BLaER1 treated with 17β-estradiol and CSF1 and Interleukin-3, amounts not matched to agents 10 nM and 100 nM (cell line): ENCODE data around the gene USP12.

Source experiments
- H3K27ac ChIP-seq, 11 experiments: shearing (Covaris generic); formaldehyde crosslinking; 2 replicates each; pipeline ENCODE4 v1.8.1; 2022
- H3K27me3 ChIP-seq, 11 experiments: shearing (Covaris generic); formaldehyde crosslinking; 2 replicates each; pipeline ENCODE4 v1.8.1; 2022
- H3K36me3 ChIP-seq, 11 experiments: shearing (Covaris generic); formaldehyde crosslinking; 2 replicates each; pipeline ENCODE4 v1.8.1; 2022
- H3K4me1 ChIP-seq, 10 experiments: shearing (Covaris generic); formaldehyde crosslinking; 2 replicates each; pipeline ENCODE4 v1.8.1; 2022
- H3K4me2 ChIP-seq, 11 experiments: shearing (Covaris generic); formaldehyde crosslinking; 2 replicates each; pipeline ENCODE4 v1.8.1; 2022
- H3K4me3 ChIP-seq, 10 experiments: shearing (Covaris generic); formaldehyde crosslinking; 2 replicates each; pipeline ENCODE4 v1.8.1; 2022
- H3K9ac ChIP-seq, 11 experiments: shearing (Covaris generic); formaldehyde crosslinking; 2 replicates each; pipeline ENCODE4 v1.8.1; 2022
- H3K9me3 ChIP-seq, 11 experiments: shearing (Covaris generic); formaldehyde crosslinking; replicated peaks in 1 of 11; 2 replicates each; pipeline ENCODE4 v1.8.1; 2022
- H4K20me1 ChIP-seq, 11 experiments: shearing (Covaris generic); formaldehyde crosslinking; 2 replicates each; pipeline ENCODE4 v1.8.1; 2022
- Cebpa-rat ChIP-seq, 11 experiments: shearing (Covaris generic); IDR thresholded peaks; 2 replicates each; pipeline ENCODE4 v1.8.1; 2022

USP12 gene

DNA sequence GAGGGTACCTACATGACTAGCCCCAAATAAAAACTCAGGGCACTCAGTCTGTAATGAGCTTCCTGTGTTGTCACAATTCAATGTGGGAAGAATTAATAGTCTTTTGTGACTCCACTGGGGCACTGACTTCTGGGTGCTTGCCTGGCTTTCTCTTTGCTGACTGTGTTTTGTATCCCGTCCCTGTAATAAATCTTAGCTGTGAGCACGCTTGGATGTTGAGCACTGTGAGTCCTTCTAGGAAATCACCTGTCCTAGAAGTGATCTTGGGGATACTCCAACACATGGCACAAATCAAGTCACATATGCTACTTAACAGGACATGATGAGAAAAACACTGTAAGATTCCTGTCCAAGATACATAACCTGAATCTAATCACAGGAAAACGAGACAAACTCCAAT, 83.0 kb downstream of the USP12 start:
- Histone ChIP-seq H3K4me1 (no peaks in the 10 kb centered on the region), H3K4me2 (no peak overlapping the region), H3K36me3 (peaks cover 63 to 96% (median 76%) of the 10 kb centered on the region in 11 experiments), H3K9ac (no peak overlapping the region), H3K27ac (no peak overlapping the region), H4K20me1 (peaks cover 0 to 34% (median 0%) of the 10 kb centered on the region in 11 experiments; a peak in 4 of 22 replicates), H3K4me3 (no peak overlapping the region), H3K27me3 (no peaks in the 10 kb centered on the region), H3K9me3 (peaks cover 0 to 12% (median 5%) of the 10 kb centered on the region in 11 experiments; a peak in 8 of 22 replicates)
- no peak for TF ChIP-seq Cebpa-rat (IDR thresholded peaks at IDR 0.05)

DNA sequence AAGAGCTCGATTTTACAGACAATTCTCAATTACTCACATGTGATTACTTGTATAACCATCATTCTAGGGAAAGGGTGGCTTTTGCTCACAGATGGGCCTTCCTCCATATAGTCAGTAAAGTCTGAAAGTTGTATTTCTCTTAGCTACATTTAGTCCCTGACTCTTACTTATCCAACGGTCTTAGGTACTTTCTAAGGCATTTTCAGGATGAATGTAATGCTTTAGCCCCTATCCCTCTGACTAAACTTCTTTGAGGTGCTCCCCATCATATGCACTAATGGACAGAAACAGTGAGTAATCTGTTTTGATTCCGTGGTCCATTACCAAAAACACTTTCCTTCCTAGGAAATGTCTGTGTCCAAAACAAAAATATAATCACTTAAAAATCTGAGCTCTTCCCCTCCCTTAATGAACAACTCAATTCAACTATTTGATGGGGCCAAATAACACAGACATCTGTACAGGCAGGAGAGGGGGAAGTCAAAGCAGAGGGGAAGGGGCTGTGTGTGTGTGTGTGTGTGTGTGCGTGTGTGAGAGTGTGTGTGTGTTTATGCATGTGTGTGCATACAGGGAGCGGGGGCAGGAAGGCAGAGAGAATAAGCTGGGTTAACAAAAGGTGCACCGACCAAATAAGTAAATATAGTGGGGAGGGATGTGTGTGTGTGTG, 84.9 kb downstream of the USP12 start:
- peaks cover 0 to 16% (median 5%) of the 10 kb centered on the region in 11 experiments; a peak in 10 of 22 replicates for H3K9me3 ChIP-seq
- peaks cover 0 to 33% (median 0%) of the 10 kb centered on the region in 11 experiments; a peak in 3 of 22 replicates for H4K20me1 ChIP-seq
- H3K4me1 ChIP-seq: no peaks in the 10 kb centered on the region
- H3K9ac ChIP-seq: no peak overlapping the region
- H3K36me3 ChIP-seq: peaks cover 62 to 96% (median 76%) of the 10 kb centered on the region in 11 experiments
- no peak for TF ChIP-seq Cebpa-rat (IDR thresholded peaks at IDR 0.05)
- no peaks in the 10 kb centered on the region for H3K27me3 ChIP-seq
- H3K27ac ChIP-seq: no peak overlapping the region
- no peak overlapping the region for H3K4me2 ChIP-seq
- H3K4me3 ChIP-seq: no peak overlapping the region

- no peak overlapping the region for H3K9ac ChIP-seq
- H3K4me1 ChIP-seq: no peaks in the 10 kb centered on the region
- H3K36me3 ChIP-seq: peaks cover 57 to 87% (median 70%) of the 10 kb centered on the region in 11 experiments
- H3K4me2 ChIP-seq: no peak overlapping the region
- TF ChIP-seq Cebpa-rat (IDR thresholded peaks at IDR 0.05): no peak
- peaks cover 0 to 11% (median 0%) of the 10 kb centered on the region in 11 experiments; a peak in 2 of 22 replicates for H4K20me1 ChIP-seq
- H3K27ac ChIP-seq: no peak overlapping the region
- peaks cover 0 to 16% (median 5%) of the 10 kb centered on the region in 11 experiments; a peak in 10 of 22 replicates for H3K9me3 ChIP-seq
- H3K27me3 ChIP-seq: no peaks in the 10 kb centered on the region
- no peak overlapping the region for H3K4me3 ChIP-seq
Observed at GRCh38 chr13:27083183-27083582, 88.4 kb downstream of the USP12 start.

DNA sequence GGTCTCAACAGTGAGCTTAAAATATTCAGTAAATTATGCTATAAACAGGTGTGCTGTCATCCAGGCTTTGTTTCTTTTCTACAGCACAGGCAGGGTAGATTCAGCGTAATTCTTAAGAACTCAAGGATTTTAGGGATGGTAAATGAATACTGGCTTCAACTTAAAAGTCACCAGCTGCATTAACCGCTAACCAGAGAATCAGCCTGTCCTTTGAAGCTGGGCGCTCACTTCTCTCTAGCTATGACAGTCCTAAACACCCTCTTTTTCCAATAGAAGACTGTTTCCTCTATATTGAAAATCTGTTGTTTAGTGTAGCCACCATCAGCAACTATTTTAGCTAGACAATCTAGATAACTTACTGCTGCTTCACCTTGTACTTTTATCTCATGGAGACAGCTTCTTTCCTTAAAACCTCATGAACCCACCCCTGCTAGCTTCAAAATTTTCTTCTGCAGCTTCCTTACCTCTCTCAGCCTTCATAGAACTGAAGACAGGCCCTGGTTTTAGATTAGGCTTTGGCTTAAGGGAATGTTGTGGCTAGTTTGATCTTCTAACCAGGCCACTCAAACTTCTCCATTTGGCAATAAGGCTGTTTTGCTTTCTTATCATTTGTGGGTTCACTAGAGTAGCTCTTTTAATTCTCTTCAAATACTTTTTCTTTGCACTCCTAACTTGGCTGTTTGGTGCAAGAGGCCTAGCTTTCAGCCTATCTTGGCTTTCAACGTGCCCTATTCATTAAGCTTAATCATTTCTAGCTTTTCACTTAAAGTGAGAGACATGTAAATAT, 89.5 kb downstream of the USP12 start:
- peaks cover 47 to 80% (median 59%) of the 10 kb centered on the region in 11 experiments for H3K36me3 ChIP-seq
- H3K4me1 ChIP-seq: no peaks in the 10 kb centered on the region
- no peak overlapping the region for H3K4me2 ChIP-seq
- H3K27me3 ChIP-seq: no peaks in the 10 kb centered on the region
- H4K20me1 ChIP-seq: peaks cover 0 to 17% (median 0%) of the 10 kb centered on the region in 11 experiments; a peak in 2 of 22 replicates
- H3K27ac ChIP-seq: no peak overlapping the region
- TF ChIP-seq Cebpa-rat (IDR thresholded peaks at IDR 0.05): no peak
- H3K4me3 ChIP-seq: no peak overlapping the region
- peaks cover 0 to 16% (median 5%) of the 10 kb centered on the region in 11 experiments; a peak in 10 of 22 replicates for H3K9me3 ChIP-seq
- H3K9ac ChIP-seq: no peak overlapping the region

DNA sequence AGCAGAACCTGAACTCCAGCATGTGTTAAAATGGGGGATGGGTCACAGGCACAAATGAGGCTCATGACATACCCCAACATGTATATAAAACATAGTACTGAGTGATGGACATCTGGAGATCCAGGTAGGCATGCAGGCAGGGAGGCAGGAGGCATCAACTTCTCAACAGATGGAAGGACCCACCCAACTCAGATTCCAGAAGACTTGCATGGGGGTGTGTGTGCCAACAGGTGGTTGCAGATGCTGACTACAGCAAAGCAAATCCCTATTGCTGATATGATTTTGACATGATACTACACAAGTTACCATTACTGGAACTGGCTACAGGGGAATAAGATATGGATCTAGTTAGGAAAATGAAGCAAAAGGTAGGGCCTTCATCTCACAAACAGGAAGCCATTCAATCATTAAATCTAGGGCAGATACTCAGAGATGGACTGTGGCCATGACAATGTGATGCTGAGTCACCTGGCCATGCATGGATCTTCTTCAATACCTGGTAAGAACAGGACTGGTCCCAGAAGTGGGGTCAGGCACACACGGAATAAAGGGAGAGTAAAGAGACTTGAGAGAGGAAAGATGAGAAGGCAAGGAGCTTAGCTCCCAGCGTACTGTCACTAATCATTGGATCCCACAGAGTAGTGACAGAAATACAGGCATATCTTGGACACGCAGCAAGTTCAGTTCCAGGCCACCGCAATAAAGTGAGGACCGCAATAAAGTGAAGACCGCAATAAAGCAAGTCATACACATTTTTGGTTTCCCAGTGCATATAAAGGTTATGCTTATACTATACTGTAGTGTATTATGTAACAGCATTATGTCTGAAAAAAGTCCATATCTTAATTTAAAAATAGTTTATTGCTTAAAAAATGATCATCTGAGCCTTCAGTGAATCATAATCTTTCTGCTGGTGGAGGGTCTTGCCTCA, 91.3 kb downstream of the USP12 start:
- peaks cover 0 to 14% (median 0%) of the 10 kb centered on the region in 11 experiments; a peak in 3 of 22 replicates for H4K20me1 ChIP-seq
- no peak overlapping the region for H3K4me2 ChIP-seq

GRCh38 chr13:27079421-27079958, 92.1 kb downstream of the USP12 start:
- H3K4me3 ChIP-seq: no peak overlapping the region
- peaks cover 30 to 83% (median 53%) of the 10 kb centered on the region in 11 experiments for H3K36me3 ChIP-seq
- H3K9me3 ChIP-seq: peaks cover 0 to 9% (median 0%) of the 10 kb centered on the region in 11 experiments; a peak in 5 of 22 replicates
- no peak overlapping the region for H3K9ac ChIP-seq
- no peaks in the 10 kb centered on the region for H3K27me3 ChIP-seq
- TF ChIP-seq Cebpa-rat (IDR thresholded peaks at IDR 0.05): no peak
- no peak overlapping the region for H3K27ac ChIP-seq
- H3K4me2 ChIP-seq: no peak overlapping the region
- H3K4me1 ChIP-seq: no peaks in the 10 kb centered on the region
- peaks cover 0 to 14% (median 0%) of the 10 kb centered on the region in 11 experiments; a peak in 3 of 22 replicates for H4K20me1 ChIP-seq

More for the DNA sequence above, 91.3 kb downstream of the USP12 start:
- Histone ChIP-seq H3K27me3 (no peaks in the 10 kb centered on the region), H3K36me3 (peaks cover 36 to 83% (median 53%) of the 10 kb centered on the region in 11 experiments), H3K9ac (no peak overlapping the region), H3K9me3 (peaks cover 0 to 14% (median 4%) of the 10 kb centered on the region in 11 experiments; a peak in 10 of 22 replicates), H3K4me1 (no peaks in the 10 kb centered on the region), H3K27ac (no peak overlapping the region), H3K4me3 (no peak overlapping the region)
- TF ChIP-seq Cebpa-rat (IDR thresholded peaks at IDR 0.05): no peak

GRCh38 chr13:27077451-27077850, 94.2 kb downstream of the USP12 start:
- Histone ChIP-seq H4K20me1 (peaks cover 0 to 20% (median 0%) of the 10 kb centered on the region in 11 experiments; a peak in 3 of 22 replicates), H3K4me2 (no peak overlapping the region), H3K36me3 (peaks cover 37 to 83% (median 57%) of the 10 kb centered on the region in 11 experiments), H3K27ac (no peak overlapping the region), H3K9me3 (peaks cover 0 to 7% (median 0%) of the 10 kb centered on the region in 11 experiments; a peak in 2 of 22 replicates), H3K27me3 (no peaks in the 10 kb centered on the region), H3K9ac (no peak overlapping the region), H3K4me1 (no peaks in the 10 kb centered on the region), H3K4me3 (no peak overlapping the region)
- no peak for TF ChIP-seq Cebpa-rat (IDR thresholded peaks at IDR 0.05)

DNA sequence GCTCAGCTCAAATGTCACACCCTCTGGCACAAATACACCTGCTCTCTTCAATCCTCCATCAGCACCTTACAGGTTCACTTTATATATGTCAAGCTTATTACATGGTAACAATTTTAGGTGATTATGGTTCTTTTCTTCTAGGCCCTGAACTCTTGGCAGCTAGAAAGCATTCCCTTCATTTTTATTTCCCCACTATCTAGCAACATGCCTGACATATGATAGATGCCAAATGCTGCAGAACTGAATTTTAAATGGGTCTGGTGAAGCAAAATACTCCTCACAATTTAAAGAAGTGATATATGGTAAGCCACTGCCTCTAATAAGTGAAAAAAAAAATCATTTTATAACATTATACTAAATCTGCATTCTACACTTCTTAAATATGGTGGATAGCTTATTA, 95.2 kb downstream of the USP12 start:
- Histone ChIP-seq H3K4me1 (no peaks in the 10 kb centered on the region), H3K9me3 (no peaks in the 10 kb centered on the region), H3K36me3 (peaks cover 30 to 80% (median 51%) of the 10 kb centered on the region in 11 experiments), H3K9ac (no peak overlapping the region), H3K27ac (no peak overlapping the region), H3K27me3 (no peaks in the 10 kb centered on the region), H3K4me3 (no peak overlapping the region), H4K20me1 (peaks cover 0 to 12% (median 0%) of the 10 kb centered on the region in 11 experiments; a peak in 2 of 22 replicates), H3K4me2 (no peak overlapping the region)
- TF ChIP-seq Cebpa-rat (IDR thresholded peaks at IDR 0.05): no peak
